ENCODE data around the gene SLC25A21. TPM values are rescaled to one million over a fixed set of nuclear protein-coding genes. Genes with fewer than 3 reads are reported as not detected.
"Not testable (repeated sequence)": the region's sequence is repeated elsewhere in the genome, so short reads cannot be mapped to it uniquely, and the experiment has no call there.

Gene SLC25A21
- total and polyA plus RNA-seq, 2 of the 13 experiments (the other 11 are each of a cell fraction or from before 2014, with no cell fraction given) = 1.9 to 2.9 TPM

GRCh38 chr14:36900846-36901245, 271.6 kb downstream of the SLC25A21 start (continued):
- no peak for TF ChIP-seq REST (IDR thresholded peaks at IDR 0.05; ENCODE audit: borderline replicate concordance in 1 of 2, low read depth in 1 of 2, low read length in 2 of 2)
- no peak for TF ChIP-seq MEIS1 (CRISPR knock-in tag; IDR thresholded peaks at IDR 0.05; ENCODE audit: borderline replicate concordance)
- TF ChIP-seq MYNN (CRISPR knock-in tag; IDR thresholded peaks at IDR 0.05; ENCODE audit: low read depth) = no peak
- no peak for TF ChIP-seq KLF13 (CRISPR knock-in tag; IDR thresholded peaks at IDR 0.05)
- no peak for TF ChIP-seq CC2D1A (CRISPR knock-in tag; IDR thresholded peaks at IDR 0.05)
- TF ChIP-seq ZNF136 (CRISPR knock-in tag; IDR thresholded peaks at IDR 0.05; ENCODE audit: low read depth) = no peak

- H3K4me2 ChIP-seq (ENCODE audit: low read depth, low read length); H3K27ac ChIP-seq (ENCODE audit: extremely low read length, insufficient read depth, low read length); DNase-seq (ENCODE audit: low spot score); H4K20me1 ChIP-seq (ENCODE audit: insufficient read depth, low read length); H3K36me3 ChIP-seq (replicated peaks in 1 of 2; ENCODE audit: control insufficient read depth in 1 of 2, insufficient read depth in 2 of 2, low read length in 2 of 2); intact Hi-C loops (cut with micrococcal nuclease; ENCODE audit: unreplicated experiment); H3K79me2 ChIP-seq (ENCODE audit: insufficient read depth, low read length); H3K4me1 ChIP-seq (ENCODE audit: insufficient read depth, low read length); BruUV-seq (replicated peaks); CTCF ChIA-PET (ENCODE audit: low intra/inter-chr PET ratio, low total read pairs); H3K4me3 ChIP-seq (replicated peaks in 1 of 3; ENCODE audit: insufficient read depth in 1 of 3, low read depth in 2 of 3, low read length in 3 of 3); in situ Hi-C loops (cut with HindIII; ENCODE audit: extremely low pct_ligation_motif_present, low pct_unique_long_range_greater_than_20kb); ATAC-seq; H3K9ac ChIP-seq (ENCODE audit: insufficient read depth, low read depth, low read length); H3K27me3 ChIP-seq (ENCODE audit: control insufficient read depth in 1 of 2, insufficient read depth in 2 of 2, low read length in 2 of 2); H2AFZ ChIP-seq (ENCODE audit: low read length); FAIRE-seq; POLR2A ChIA-PET; H3K9me3 ChIP-seq (ENCODE audit: low read length): not testable (repeated sequence)
- WGBS (ENCODE audit: low lambda C conversion rate) = 1% methylated on average over 2 of the region's 2 CpGs
Measured at GRCh38 chr14:36896300-36896699, 276.1 kb downstream of the SLC25A21 start.
